B cell (primary cell): ENCODE data around the gene USP22. TPM values are rescaled to one million over a fixed set of nuclear protein-coding genes. Genes with fewer than 3 reads are reported as not detected.

Experiments used
- ATAC-seq: fragments of 200-7000 bp; cut with Tn5 transposase; one replicate; pipeline ENCODE4 v1.10.0; 2021; ENCODE audit warnings: low read depth, mild to moderate bottlenecking, moderate number of reproducible peaks, moderate library complexity
- CTCF ChIA-PET: fragments of 350-600 bp; sonication (Branson Sonifier 250); formaldehyde crosslinking; loops from one replicate; lab custom pipeline; 2021; ENCODE audit warnings: antibody characterized with exemption, inconsistent platforms; lab: Charles Lee
- POLR2A ChIA-PET: fragments of 350-600 bp; sonication (Branson Sonifier 250); formaldehyde crosslinking; loops from one replicate; lab custom pipeline; 2021; ENCODE audit warnings: antibody characterized with exemption; lab: Charles Lee
- DNase-seq: peaks from one replicate; pipeline ENCODE4 v3.0.0; 2013
- H2AFZ ChIP-seq: 2 replicates; pipeline ENCODE4 v1.6.1; 2012; ENCODE audit warnings: mild to moderate bottlenecking, low read depth, low read length; ENCODE audit not compliant: insufficient read depth, poor library complexity, severe bottlenecking
- H3K27ac ChIP-seq, 2 donors: 1 replicate in 1 of 2; 2 replicates in 1 of 2; pipeline ENCODE4 v1.5.1; 2012 to 2013; ENCODE audit warnings: low read length in 2 of 2, mild to moderate bottlenecking in 2 of 2, moderate library complexity in 1 of 2
- H3K27me3 ChIP-seq, 4 experiments: fragments of 200-600 bp in 1 of 4; sonication (generic) in 1 of 4; replicated peaks in 1 of 4; 1 replicate in 2 of 4; 2 replicates in 2 of 4; pipeline versions ENCODE4 v1.6.1 to v1.7.0; 2013 to 2016; ENCODE audit warnings: low read length in 3 of 4, mild to moderate bottlenecking in 2 of 4, mixed read lengths in 1 of 4, moderate library complexity in 1 of 4; ENCODE audit not compliant: insufficient read depth in 4 of 4, control insufficient read depth in 3 of 4; ENCODE audit errors: control extremely low read depth in 1 of 4
- H3K36me3 ChIP-seq, 2 experiments: replicated peaks in 1 of 2; 1 replicate in 1 of 2; 2 replicates in 1 of 2; pipeline versions ENCODE4 v1.6.1 to v1.7.1; 2013; ENCODE audit warnings: low read length in 1 of 2; ENCODE audit not compliant: insufficient read depth in 2 of 2, control insufficient read depth in 1 of 2; ENCODE audit errors: control extremely low read depth in 1 of 2, extremely low read depth in 1 of 2
- H3K4me1 ChIP-seq, 2 donors: fragments of 200-600 bp in 1 of 2; sonication (generic) in 1 of 2; 1 replicate in 1 of 2; 2 replicates in 1 of 2; pipeline versions ENCODE4 v1.5.1 to v1.6.1; 2013 to 2017; ENCODE audit warnings: low read length in 2 of 2; ENCODE audit not compliant: control insufficient read depth in 2 of 2, insufficient read depth in 2 of 2
- H3K4me2 ChIP-seq: replicated peaks from 2 replicates; pipeline ENCODE3; 2012; ENCODE audit warnings: mild to moderate bottlenecking, low read depth, low read length; ENCODE audit not compliant: poor library complexity, severe bottlenecking
- H3K4me3 ChIP-seq, 5 experiments: fragments of 200-600 bp in 1 of 5; sonication (generic) in 1 of 5; 1 replicate in 3 of 5; 2 replicates in 2 of 5; pipeline versions ENCODE4 v1.5.1 to v1.7.0; 2011 to 2016; ENCODE audit warnings: low read length in 4 of 5, mild to moderate bottlenecking in 4 of 5, low read depth in 2 of 5, control low read depth in 1 of 5, moderate library complexity in 1 of 5; ENCODE audit not compliant: insufficient read depth in 1 of 5; ENCODE audit errors: control extremely low read depth in 1 of 5, extremely low read depth in 1 of 5
- H3K79me2 ChIP-seq: fragments of 200-600 bp; sonication (generic); one replicate; pipeline ENCODE4 v1.6.0; 2016; ENCODE audit warnings: low read length; ENCODE audit not compliant: control insufficient read depth, insufficient read depth
- H3K9ac ChIP-seq: fragments of 200-600 bp; sonication (generic); 2 replicates; pipeline ENCODE4 v1.6.1; 2017; ENCODE audit warnings: mild to moderate bottlenecking, low read length, moderate library complexity
- H3K9me3 ChIP-seq, 3 donors: one replicate each; pipeline versions ENCODE4 v1.6.1 to v1.7.1; 2013; ENCODE audit warnings: low read length in 2 of 3; ENCODE audit not compliant: control insufficient read depth in 2 of 3, insufficient read depth in 1 of 3; ENCODE audit errors: control extremely low read depth in 1 of 3
- H4K20me1 ChIP-seq: 2 replicates; pipeline ENCODE4 v1.6.0; 2012; ENCODE audit warnings: mild to moderate bottlenecking, low read length; ENCODE audit not compliant: insufficient read depth, control insufficient read depth, poor library complexity, severe bottlenecking
- H3K27ac Mint-ChIP-seq: one replicate; pipeline ENCODE4 v1.8.0; 2021; ENCODE audit warnings: mixed read lengths
- H3K27me3 Mint-ChIP-seq: one replicate; pipeline ENCODE4 v1.8.0; 2021; ENCODE audit warnings: mixed read lengths
- H3K4me1 Mint-ChIP-seq: one replicate; pipeline ENCODE4 v1.8.0; 2021; ENCODE audit warnings: mixed read lengths
- H3K4me3 Mint-ChIP-seq: one replicate; pipeline ENCODE4 v1.8.0; 2021; ENCODE audit warnings: mixed read lengths
- H3K9me3 Mint-ChIP-seq: one replicate; pipeline ENCODE4 v1.8.0; 2022; ENCODE audit warnings: mixed read lengths; ENCODE audit not compliant: insufficient read depth
- CTCF ChIP-seq: fragments of 200-600 bp; IDR thresholded peaks from one replicate; pipeline ENCODE4 v1.8.0; 2022; ENCODE audit warnings: antibody characterized with exemption, mild to moderate bottlenecking
- EZH2 ChIP-seq: IDR thresholded peaks from 2 replicates; pipeline ENCODE4 v1.6.1; 2012; ENCODE audit warnings: borderline replicate concordance, low read depth, mild to moderate bottlenecking, moderate library complexity, low read length; ENCODE audit not compliant: insufficient read depth, poor library complexity, severe bottlenecking
- WGBS: methylation state at CpG from one replicate; pipeline ENCODE4 v1.1.5; 2013; ENCODE audit warnings: missing lambda C conversion rate; ENCODE audit not compliant: insufficient coverage; 5-methylcytosine and 5-hydroxymethylcytosine counted together
- intact Hi-C: fragments of 100-400 bp; cut with micrococcal nuclease; formaldehyde crosslinking; loops from one replicate; pipeline ENCODE4 v1.10.0; 2022
- polyA plus RNA-seq: library from polyadenylated mRNA; depleted of rRNA; stranded (reverse); fragments of >200 nt; gene quantifications from 2 replicates; pipeline ENCODE4 v1.2.3, GENCODE V29; 2012
- total RNA-seq, 2 donors: library from RNA; stranded (reverse); fragments of 120-200 nt in 1 of 2; gene quantifications; 1 replicate in 1 of 2; 2 replicates in 1 of 2; pipeline versions ENCODE4 v1.2.3 to v1.2.4, GENCODE V29; 2013 to 2022

USP22 gene
- total and polyA plus RNA-seq, 2 donors (not counting 1 experiment from before 2014, with no cell fraction given): 74.3 to 167 TPM

GRCh38 chr17:21005367-21005766, 37.4 kb downstream of the USP22 start:
- no peaks in the 10 kb centered on the region for H3K4me1 Mint-ChIP-seq

More at GRCh38 chr17:21005367-21005766, 37.4 kb downstream of the USP22 start:
- WGBS: 69% methylated on average over 2 of the region's 4 CpGs
- Histone ChIP-seq H3K36me3 (peaks cover 2 to 92% of the 10 kb centered on the region in 2 experiments), H3K79me2 (peaks cover 48% of the 10 kb centered on the region), H3K4me2 (no peak overlapping the region), H3K4me3 (no peak overlapping the region), H3K27me3 (no peaks in the 10 kb centered on the region), H3K27ac (no peak overlapping the region), H3K4me1 (no peaks in the 10 kb centered on the region), H3K9ac (no peak overlapping the region), H2AFZ (no peak overlapping the region), H3K9me3 (no peaks in the 10 kb centered on the region), H4K20me1 (peaks cover 83% of the 10 kb centered on the region)
- ChIA-PET CTCF (interaction anchor here (2.9 kb wide), 1 partner anchor 12 kb away, joined by 11 read pairs; no protein-coding TSS in a partner anchor), POLR2A (no interaction called here)
- DNase-seq: no peak
- intact Hi-C loops: no loop called here
- no peak overlapping the region for H3K4me3 Mint-ChIP-seq
- TF ChIP-seq EZH2: no peak
- TF ChIP-seq CTCF: no peak
- no peak for ATAC-seq
- H3K27ac Mint-ChIP-seq: no peak overlapping the region
- no peaks in the 10 kb centered on the region for H3K9me3 Mint-ChIP-seq
- H3K27me3 Mint-ChIP-seq: no peaks in the 10 kb centered on the region
